Muscle of arm (tissue), 14 donors: ENCODE results near the gene TSNAX. TPM values are rescaled to one million over a fixed set of nuclear protein-coding genes. Genes with fewer than 3 reads are reported as not detected.
"Not testable (repeated sequence)": the region's sequence is repeated elsewhere in the genome, so short reads cannot be mapped to it uniquely, and the experiment has no call there.

Experiments
- DNase-seq: peaks from one replicate; pipeline ENCODE4 v3.0.0-alpha.2; 2013
- long read RNA-seq, 11 donors: transcript quantifications; one replicate each; lab custom pipeline, GENCODE V29; 2026
- polyA plus RNA-seq, 12 donors: library from polyadenylated mRNA; unstranded; fragments of 120-200 nt; gene quantifications; one replicate each; pipeline ENCODE4 v1.2.1, GENCODE V29; 2013; ENCODE audit not compliant: insufficient read length in 12 of 12

TSNAX gene
- polyA plus RNA-seq: 10 to 100 TPM in 11 of 12 donors, not detected in 1; 28.1 to 41.1 (median 37.4) TPM
- long read RNA-seq, donor 1, transcript TSNAX-201 (6 exons, 2,650 nt): major isoform, 8 of 8 reads
- long read RNA-seq, donor 1, partial matches to known transcripts: 0 of 8 reads
- long read RNA-seq, donor 1, other reads (novel, unspliced or antisense): 0 of 8 reads
- long read RNA-seq, donor 2, transcript TSNAX-201 (6 exons, 2,650 nt): major isoform, 14 of 15 reads
- long read RNA-seq, donor 2, partial matches to known transcripts: 0 of 15 reads
- long read RNA-seq, donor 2, other reads (novel, unspliced or antisense): 0 of 15 reads
- long read RNA-seq, donor 3, partial matches to known transcripts: 0 of 1 reads
- long read RNA-seq, donor 3, other reads (novel, unspliced or antisense): 0 of 1 reads
- long read RNA-seq, donor 4, partial matches to known transcripts: 0 of 3 reads
- long read RNA-seq, donor 4, other reads (novel, unspliced or antisense): 0 of 3 reads
- long read RNA-seq, donor 5, transcript TSNAX-201 (6 exons, 2,650 nt): major isoform, 27 of 28 reads
- long read RNA-seq, donor 5, partial matches to known transcripts: 0 of 28 reads
- long read RNA-seq, donor 5, other reads (novel, unspliced or antisense): 0 of 28 reads
- long read RNA-seq, donor 6, transcript TSNAX-201 (6 exons, 2,650 nt): major isoform, 5 of 19 reads
- long read RNA-seq, donor 6, partial matches to known transcripts: 14 of 19 reads
- long read RNA-seq, donor 6, other reads (novel, unspliced or antisense): 0 of 19 reads
- long read RNA-seq, donor 7, partial matches to known transcripts: 0 of 4 reads
- long read RNA-seq, donor 7, other reads (novel, unspliced or antisense): 0 of 4 reads
- long read RNA-seq, donor 8, transcript TSNAX-201 (6 exons, 2,650 nt): major isoform, 18 of 18 reads
- long read RNA-seq, donor 8, partial matches to known transcripts: 0 of 18 reads
- long read RNA-seq, donor 8, other reads (novel, unspliced or antisense): 0 of 18 reads
- long read RNA-seq, donor 9, transcript TSNAX-201 (6 exons, 2,650 nt): major isoform, 7 of 7 reads
- long read RNA-seq, donor 9, partial matches to known transcripts: 0 of 7 reads
- long read RNA-seq, donor 9, other reads (novel, unspliced or antisense): 0 of 7 reads
- long read RNA-seq, donor 10, transcript TSNAX-201 (6 exons, 2,650 nt): major isoform, 12 of 22 reads
- long read RNA-seq, donor 10, partial matches to known transcripts: 10 of 22 reads
- long read RNA-seq, donor 10, other reads (novel, unspliced or antisense): 0 of 22 reads
- long read RNA-seq, donor 11, transcript TSNAX-201 (6 exons, 2,650 nt): major isoform, 13 of 26 reads
- long read RNA-seq, donor 11, partial matches to known transcripts: 13 of 26 reads
- long read RNA-seq, donor 11, other reads (novel, unspliced or antisense): 0 of 26 reads

GRCh38 chr1:231528172-231529029 lies at the start of gene TSNAX:
TSS of gene TSNAX (plus strand) at chr1:231528669. CDS start at chr1:231528811, 142 bp downstream.
- DNase-seq: peak; percentile 97

DNA sequence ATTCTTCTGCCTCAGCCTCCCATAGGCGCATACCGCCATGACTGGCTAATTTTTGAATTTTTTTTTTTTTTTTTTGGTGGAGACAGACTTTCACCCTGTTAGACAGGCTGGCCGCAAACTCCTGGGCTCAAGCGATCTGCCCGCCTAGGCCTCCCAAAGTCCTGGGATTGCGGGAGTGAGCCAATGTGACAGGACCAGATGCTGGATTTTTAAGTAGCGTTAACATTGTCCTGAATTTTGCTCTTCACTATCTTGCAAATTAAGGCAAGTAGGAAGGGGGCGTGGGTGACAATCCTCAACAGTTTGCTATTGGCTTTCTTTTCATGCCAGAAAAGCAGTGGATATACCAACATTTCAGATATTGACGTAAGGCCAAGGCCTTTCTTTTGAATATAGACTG lies 49.7 kb upstream of the TSNAX start:
- no peak for DNase-seq

- no peak for DNase-seq
These were observed 48.5 kb upstream of the TSNAX start for GRCh38 chr1:231480008-231480407.

DNA sequence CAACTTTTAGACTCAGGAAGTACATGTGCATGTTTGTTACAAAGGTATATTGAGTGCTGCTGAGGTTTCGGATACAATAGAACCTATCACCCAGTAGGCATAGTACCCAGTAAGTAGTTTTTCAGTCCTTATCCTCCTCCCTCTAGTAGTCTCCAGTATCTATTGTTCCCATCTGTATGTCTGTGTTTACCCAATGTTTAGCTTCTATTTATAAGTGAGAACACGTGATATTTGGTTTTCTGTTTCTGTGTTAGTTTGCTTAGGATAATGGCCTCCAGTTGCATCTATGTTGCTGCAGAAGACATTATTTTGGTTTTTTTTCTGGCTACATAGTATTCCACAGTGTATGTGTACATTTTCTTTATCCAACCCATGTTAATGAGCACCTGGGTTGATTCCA lies 47.2 kb upstream of the TSNAX start:
- DNase-seq: no peak

GRCh38 chr1:231485029-231485784 lies 43.3 kb upstream of the TSNAX start:
- no peak for DNase-seq

GRCh38 chr1:231487019-231487418 lies 41.5 kb upstream of the TSNAX start:
- DNase-seq: no peak

DNA sequence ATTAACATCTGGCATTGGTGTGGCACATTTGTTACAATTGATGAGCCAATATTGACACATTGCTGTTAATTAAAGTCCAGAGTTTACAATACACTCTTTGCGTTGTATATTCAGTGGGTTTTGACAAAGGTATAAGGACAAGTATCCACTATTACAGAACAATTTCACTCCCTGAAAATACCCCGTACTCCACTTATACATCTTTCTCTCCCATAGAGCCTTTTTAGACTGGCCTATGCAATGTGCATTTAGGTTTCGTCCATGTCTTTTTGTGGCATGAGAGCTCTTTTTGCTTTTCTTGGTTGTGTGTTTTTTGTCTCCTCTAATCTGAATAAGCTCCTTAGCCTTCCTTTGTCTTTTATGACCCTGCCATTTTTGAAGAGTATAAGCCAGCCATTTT lies 40.6 kb upstream of the TSNAX start:
- DNase-seq: no peak

GRCh38 chr1:231493421-231494185 lies 34.9 kb upstream of the TSNAX start:
- DNase-seq: no peak

GRCh38 chr1:231494439-231495110 lies 33.9 kb upstream of the TSNAX start:
- no peak for DNase-seq

DNA sequence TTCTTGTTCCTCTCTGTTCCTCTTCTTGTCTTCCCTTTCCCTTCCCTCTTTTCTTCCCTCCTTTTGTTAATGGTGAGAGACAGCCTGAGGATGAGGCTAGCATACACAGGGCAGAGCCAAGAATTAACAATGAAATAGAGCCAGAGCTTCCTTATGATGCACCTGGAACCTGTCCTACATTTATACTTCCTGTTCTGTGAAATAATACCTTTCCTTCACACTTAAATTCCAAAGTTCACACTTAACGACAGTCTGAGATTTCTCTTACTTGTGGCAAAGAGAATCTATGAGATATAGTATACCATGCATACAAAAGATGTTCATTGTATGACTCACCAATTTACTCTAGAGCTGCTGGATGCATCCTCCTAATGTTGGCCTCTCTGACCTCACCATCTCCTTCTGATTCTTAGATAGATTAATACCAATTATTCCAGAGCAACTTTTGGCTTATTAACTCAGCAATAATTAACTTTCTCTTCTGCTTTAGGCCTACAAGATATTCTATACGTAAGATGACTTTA lies 30.8 kb upstream of the TSNAX start:
- DNase-seq: no peak

GRCh38 chr1:231499148-231499763 lies 29.2 kb upstream of the TSNAX start:
- DNase-seq: no peak

- DNase-seq: no peak
These were observed 27.8 kb upstream of the TSNAX start for GRCh38 chr1:231500666-231501065.

DNA sequence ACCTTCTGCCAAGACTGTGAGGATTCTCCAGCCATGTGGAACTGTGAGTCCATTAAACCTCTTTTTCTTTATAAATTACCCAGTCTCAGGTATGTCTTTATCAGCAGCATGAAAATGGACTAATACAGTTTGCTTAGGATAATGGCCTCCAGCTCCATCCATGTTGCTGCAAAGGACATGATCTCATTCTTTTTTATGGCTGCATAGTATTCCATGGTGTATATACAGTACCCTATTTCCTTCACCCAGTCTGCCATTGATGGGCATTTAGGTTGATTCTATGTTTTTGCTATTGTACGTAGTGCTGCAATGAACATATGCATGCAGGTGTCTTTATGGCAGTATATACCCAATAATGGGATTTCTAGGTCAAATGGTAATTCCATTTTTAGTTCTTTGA lies 25.3 kb upstream of the TSNAX start:
- DNase-seq: not testable (repeated sequence)

GRCh38 chr1:231507476-231508355 lies 20.8 kb upstream of the TSNAX start:
- DNase-seq: no peak

GRCh38 chr1:231508497-231508896 lies 20.0 kb upstream of the TSNAX start:
- no peak for DNase-seq

DNA sequence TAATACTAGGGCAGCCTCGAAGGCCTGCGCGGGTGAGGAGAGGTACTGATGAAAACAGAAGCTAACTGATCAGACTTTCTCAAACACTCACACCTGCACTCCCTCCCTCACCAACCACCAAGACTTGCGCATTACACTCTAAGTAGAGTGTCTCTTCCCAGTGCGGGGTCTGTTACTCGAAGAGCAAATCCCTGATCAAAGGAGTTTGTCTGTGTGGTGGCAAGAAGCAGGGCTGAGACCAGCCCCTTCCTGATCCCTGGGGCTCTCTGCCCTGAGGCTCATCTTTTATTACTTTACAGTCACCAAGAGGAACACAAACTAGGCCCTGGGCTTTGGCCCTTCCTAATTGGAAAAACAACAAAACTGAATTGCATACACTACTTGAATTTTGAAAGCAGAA lies 19.5 kb upstream of the TSNAX start:
- no peak for DNase-seq
